Endodermal cell (in vitro differentiated cells): ENCODE measurements around the gene ODF2. TPM values are rescaled to one million over a fixed set of nuclear protein-coding genes. Genes with fewer than 3 reads are reported as not detected.

ENCODE experiments used
- DNase-seq: peaks from one replicate; pipeline ENCODE4 v3.0.0-alpha.2; 2017
- H3K27ac ChIP-seq: 2 replicates; pipeline ENCODE4 v1.5.1; 2013; ENCODE audit warnings: mild to moderate bottlenecking, low read depth, low read length, moderate library complexity
- H3K27me3 ChIP-seq: 2 replicates; pipeline ENCODE4 v1.6.1; 2013; ENCODE audit warnings: mild to moderate bottlenecking, low read length, moderate library complexity; ENCODE audit not compliant: insufficient read depth, control insufficient read depth, poor library complexity, severe bottlenecking
- H3K36me3 ChIP-seq: 2 replicates; pipeline ENCODE4 v1.7.0; 2013; ENCODE audit warnings: mild to moderate bottlenecking, low read length, moderate library complexity; ENCODE audit not compliant: control insufficient read depth, insufficient read depth
- H3K4me1 ChIP-seq: one replicate; pipeline ENCODE4 v1.7.0; 2013; ENCODE audit warnings: low read length; ENCODE audit not compliant: control insufficient read depth, insufficient read depth
- H3K4me3 ChIP-seq: 2 replicates; pipeline ENCODE4 v1.5.1; 2013; ENCODE audit warnings: mild to moderate bottlenecking, low read length, moderate library complexity
- H3K9ac ChIP-seq: 2 replicates; pipeline ENCODE4 v1.6.1; 2013; ENCODE audit warnings: mild to moderate bottlenecking, low read length, moderate library complexity; ENCODE audit not compliant: poor library complexity, severe bottlenecking; ENCODE audit errors: extremely low read depth
- H3K9me3 ChIP-seq: 2 replicates; pipeline ENCODE4 v1.6.1; 2013; ENCODE audit warnings: mild to moderate bottlenecking, low read length, moderate library complexity; ENCODE audit not compliant: control insufficient read depth
- H3K27ac Mint-ChIP-seq: 2 replicates; pipeline ENCODE4 v1.8.0; 2020; ENCODE audit warnings: mixed read lengths
- H3K27me3 Mint-ChIP-seq: 2 replicates; pipeline ENCODE4 v1.8.0; 2021; ENCODE audit warnings: mild to moderate bottlenecking, mixed read lengths; ENCODE audit not compliant: insufficient read depth
- H3K36me3 Mint-ChIP-seq: 2 replicates; pipeline ENCODE4 v1.8.0; 2020; ENCODE audit warnings: low read depth, mixed read lengths
- H3K4me1 Mint-ChIP-seq: 2 replicates; pipeline ENCODE4 v1.8.0; 2020; ENCODE audit warnings: mixed read lengths
- H3K4me3 Mint-ChIP-seq: 2 replicates; pipeline ENCODE4 v1.8.0; 2020; ENCODE audit warnings: mild to moderate bottlenecking, moderate library complexity, mixed read lengths
- H3K9me3 Mint-ChIP-seq: 2 replicates; pipeline ENCODE4 v1.8.0; 2020; ENCODE audit warnings: mild to moderate bottlenecking, mixed read lengths
- WGBS, 2 experiments: methylation state at CpG; one replicate each; pipeline versions ENCODE4 v1.1.5 to v1.1.7; 2013; ENCODE audit warnings: missing lambda C conversion rate in 2 of 2, mixed read lengths in 1 of 2; ENCODE audit not compliant: insufficient coverage in 1 of 2, insufficient read length in 1 of 2; 5-methylcytosine and 5-hydroxymethylcytosine counted together
- total RNA-seq, 2 donors: library from RNA; stranded (reverse); fragmentation: NEBNext Ultra II Directional in 1 of 2; extraction: Animal tissue kit (Norgen Biotek cat#: 25700) in 1 of 2; gene quantifications; 2 replicates in 1 of 2; 3 replicates in 1 of 2; pipeline ENCODE4 v1.2.1, GENCODE V29; 2021
- TF ChIP-seq, protein P1 (sequence below): fragments of 200-600 bp; sonication (generic); conservative IDR thresholded peaks from 2 replicates; pipeline ENCODE4 v1.5.0; 2021; ENCODE audit warnings: antibody characterized with exemption, mild to moderate bottlenecking

ODF2 gene
- total RNA-seq, 2 donors from 2014 or later, result 34.5 to 48.7 TPM

DNA sequence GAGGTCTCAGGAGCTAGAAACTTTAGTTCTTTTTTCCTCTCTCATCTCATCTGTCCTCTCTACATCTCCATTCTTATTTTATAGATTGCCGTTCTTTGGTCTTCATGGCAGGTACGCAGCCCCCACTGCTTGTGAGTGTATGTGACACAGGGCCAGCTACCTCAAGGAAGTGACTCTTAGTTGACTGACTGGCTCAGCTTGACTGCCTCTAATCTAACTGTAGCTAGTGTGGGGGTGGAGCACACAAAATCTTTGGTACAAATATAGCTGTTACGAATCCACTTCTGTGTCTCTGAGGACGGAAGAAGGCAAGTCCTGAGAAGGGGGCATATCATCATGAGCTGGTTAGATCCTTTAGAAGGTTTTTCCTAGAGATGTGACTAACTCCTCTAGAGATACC, 76.8 kb downstream of the ODF2 start:
- 96 to 100% methylated on average over 2 to 4 of the region's 4 CpGs for WGBS, 2 experiments
- H3K4me1 Mint-ChIP-seq, result no peaks in the 10 kb centered on the region
- H3K36me3 ChIP-seq, result peaks cover 32% of the 10 kb centered on the region

DNA sequence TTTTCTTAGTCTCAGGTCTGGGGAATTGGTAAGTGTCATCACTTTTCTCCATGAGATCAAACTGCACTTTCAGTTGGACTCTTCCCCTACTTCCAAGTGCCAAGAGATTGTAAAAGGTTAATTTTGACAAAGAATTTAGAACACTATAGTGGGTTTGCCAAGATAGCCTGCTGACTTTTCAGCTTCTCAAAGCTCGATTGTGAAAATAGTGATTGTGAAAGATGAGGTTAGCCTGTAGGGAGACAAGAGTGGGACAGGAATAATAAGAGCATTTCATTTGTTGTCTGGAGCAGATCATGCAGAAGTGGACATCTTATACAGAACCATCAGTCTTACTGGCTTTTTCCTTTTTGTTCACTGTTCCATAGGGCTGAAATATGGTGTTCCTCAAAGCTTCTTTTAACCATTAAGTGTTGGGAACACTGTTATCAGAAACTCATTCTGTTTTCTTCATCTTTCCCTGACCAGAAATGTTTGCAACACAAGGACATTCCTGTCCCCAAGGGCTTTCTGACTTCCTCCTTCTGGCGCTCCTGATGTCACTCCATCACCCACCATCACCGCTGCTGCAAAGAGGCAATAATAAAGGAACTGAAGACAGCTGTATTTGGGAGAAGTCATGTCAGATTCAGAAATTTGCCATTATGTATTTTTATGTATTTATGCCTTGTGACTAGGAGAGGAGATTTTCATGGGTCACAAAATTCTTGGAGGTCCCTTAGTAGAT, 85.0 kb downstream of the ODF2 start:
- Histone ChIP-seq H3K9ac (no peak overlapping the region), H3K4me1 (no peaks in the 10 kb centered on the region), H3K4me3 (no peak overlapping the region), H3K27me3 (no peaks in the 10 kb centered on the region), H3K9me3 (no peaks in the 10 kb centered on the region), H3K27ac (no peak overlapping the region), H3K36me3 (peaks cover 58% of the 10 kb centered on the region)
- no peaks in the 10 kb centered on the region for H3K27me3 Mint-ChIP-seq
- DNase-seq, result no peak
- H3K4me3 Mint-ChIP-seq, result no peak overlapping the region
- WGBS, 2 experiments, result 89 to 100% methylated on average over 1 to 3 of the region's 3 CpGs
- no peak overlapping the region for H3K27ac Mint-ChIP-seq
- TF ChIP-seq, protein P1, sequence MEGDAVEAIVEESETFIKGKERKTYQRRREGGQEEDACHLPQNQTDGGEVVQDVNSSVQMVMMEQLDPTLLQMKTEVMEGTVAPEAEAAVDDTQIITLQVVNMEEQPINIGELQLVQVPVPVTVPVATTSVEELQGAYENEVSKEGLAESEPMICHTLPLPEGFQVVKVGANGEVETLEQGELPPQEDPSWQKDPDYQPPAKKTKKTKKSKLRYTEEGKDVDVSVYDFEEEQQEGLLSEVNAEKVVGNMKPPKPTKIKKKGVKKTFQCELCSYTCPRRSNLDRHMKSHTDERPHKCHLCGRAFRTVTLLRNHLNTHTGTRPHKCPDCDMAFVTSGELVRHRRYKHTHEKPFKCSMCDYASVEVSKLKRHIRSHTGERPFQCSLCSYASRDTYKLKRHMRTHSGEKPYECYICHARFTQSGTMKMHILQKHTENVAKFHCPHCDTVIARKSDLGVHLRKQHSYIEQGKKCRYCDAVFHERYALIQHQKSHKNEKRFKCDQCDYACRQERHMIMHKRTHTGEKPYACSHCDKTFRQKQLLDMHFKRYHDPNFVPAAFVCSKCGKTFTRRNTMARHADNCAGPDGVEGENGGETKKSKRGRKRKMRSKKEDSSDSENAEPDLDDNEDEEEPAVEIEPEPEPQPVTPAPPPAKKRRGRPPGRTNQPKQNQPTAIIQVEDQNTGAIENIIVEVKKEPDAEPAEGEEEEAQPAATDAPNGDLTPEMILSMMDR, result no peak
- H3K4me1 Mint-ChIP-seq, result no peaks in the 10 kb centered on the region
- peaks cover 48% of the 10 kb centered on the region for H3K36me3 Mint-ChIP-seq
- no peaks in the 10 kb centered on the region for H3K9me3 Mint-ChIP-seq

More for the DNA sequence above, 76.8 kb downstream of the ODF2 start:
- Histone ChIP-seq H3K4me1 (no peaks in the 10 kb centered on the region), H3K27me3 (no peaks in the 10 kb centered on the region), H3K9ac (no peak overlapping the region), H3K9me3 (no peaks in the 10 kb centered on the region), H3K27ac (no peak overlapping the region), H3K4me3 (no peak overlapping the region)
- no peaks in the 10 kb centered on the region for H3K27me3 Mint-ChIP-seq
- no peaks in the 10 kb centered on the region for H3K9me3 Mint-ChIP-seq
- peaks cover 48% of the 10 kb centered on the region for H3K36me3 Mint-ChIP-seq
- no peak overlapping the region for H3K4me3 Mint-ChIP-seq
- TF ChIP-seq, protein P1, result no peak
- DNase-seq, result no peak
- no peak overlapping the region for H3K27ac Mint-ChIP-seq

DNA sequence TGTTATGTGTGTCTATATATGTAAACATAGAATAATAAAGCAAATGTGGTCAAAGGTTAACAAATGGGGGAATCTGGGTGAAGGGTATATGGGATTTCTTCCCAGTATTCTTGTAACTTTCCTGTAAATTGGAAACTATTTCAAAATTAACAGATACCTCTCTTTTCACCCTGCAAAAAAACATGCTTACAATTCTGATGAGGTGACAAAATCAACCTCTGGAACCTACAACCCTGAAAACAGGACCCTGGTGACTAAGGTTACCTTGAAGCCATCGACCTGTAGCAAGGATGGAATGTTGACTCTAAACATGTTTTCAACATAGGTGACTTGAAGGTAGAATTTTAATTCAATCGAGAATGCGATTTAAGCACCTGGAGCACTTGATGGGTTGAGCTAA, 90.7 kb downstream of the ODF2 start:
- Mint-ChIP-seq H3K4me1 (peaks cover 21% of the 10 kb centered on the region), H3K27me3 (no peaks in the 10 kb centered on the region), H3K4me3 (no peak overlapping the region), H3K27ac (no peak overlapping the region), H3K9me3 (no peaks in the 10 kb centered on the region), H3K36me3 (peaks cover 7% of the 10 kb centered on the region)
- TF ChIP-seq, protein P1, result no peak
- H3K9ac ChIP-seq, result no peak overlapping the region
- H3K4me1 ChIP-seq, result peaks cover 14% of the 10 kb centered on the region
- 93 to 97% methylated on average over 3 of the region's 3 CpGs for WGBS, 2 experiments
- no peaks in the 10 kb centered on the region for H3K27me3 ChIP-seq
- H3K9me3 ChIP-seq, result no peaks in the 10 kb centered on the region
- H3K36me3 ChIP-seq, result peaks cover 8% of the 10 kb centered on the region
- H3K27ac ChIP-seq, result no peak overlapping the region
- DNase-seq, result no peak
- H3K4me3 ChIP-seq, result no peak overlapping the region
